Ascending aorta (tissue), 2 donors: ENCODE results near the gene EIF4E2. TPM values are rescaled to one million over a fixed set of nuclear protein-coding genes. Genes with fewer than 3 reads are reported as not detected.
"Not testable (repeated sequence)": the region's sequence is repeated elsewhere in the genome, so short reads cannot be mapped to it uniquely, and the experiment has no call there.

ENCODE experiments used
- DNase-seq, 2 donors: peaks; one replicate each; pipeline ENCODE4 v3.0.0-alpha.2; 2019; ENCODE audit warnings: low spot score in 2 of 2
- H3K27ac ChIP-seq, 2 donors: fragments of 200-600 bp; sonication (generic); one replicate each; pipeline ENCODE4 v1.5.1; 2016 to 2017; ENCODE audit warnings: mild to moderate bottlenecking in 1 of 2
- H3K27me3 ChIP-seq: fragments of 200-600 bp; sonication (generic); one replicate; pipeline ENCODE4 v1.5.1; 2017
- H3K36me3 ChIP-seq, 2 donors: fragments of 200-600 bp; sonication (generic); one replicate each; pipeline ENCODE4 v1.5.1; 2016
- H3K4me1 ChIP-seq, 2 donors: fragments of 200-600 bp; sonication (generic); one replicate each; pipeline ENCODE4 v1.5.1; 2016 to 2017; ENCODE audit warnings: mild to moderate bottlenecking in 1 of 2
- H3K4me3 ChIP-seq, 2 donors: fragments of 200-600 bp; sonication (generic); one replicate each; pipeline ENCODE4 v1.5.1; 2016 to 2017; ENCODE audit warnings: mild to moderate bottlenecking in 1 of 2
- H3K9me3 ChIP-seq, 2 donors: fragments of 200-600 bp; sonication (generic); one replicate each; pipeline ENCODE4 v1.5.1; 2016
- CTCF ChIP-seq, 3 experiments: fragments of 200-600 bp in 2 of 3; fragments of 450-650 bp in 1 of 3; sonication (generic) in 2 of 3; IDR thresholded peaks; one replicate each; pipeline ENCODE4 v1.5.1; 2016 to 2019; ENCODE audit warnings: antibody characterized with exemption in 3 of 3, mild to moderate bottlenecking in 1 of 3, moderate library complexity in 1 of 3
- intact Hi-C: fragments of 100-400 bp; cut with DNase I; formaldehyde crosslinking; loops from one replicate; pipeline ENCODE4 v1.15.1; 2023
- total RNA-seq: library from RNA; depleted of rRNA; stranded (reverse); fragments of >200 nt; gene quantifications from one replicate; pipeline ENCODE4 v1.1.0, GENCODE V29; 2016

EIF4E2 gene
- total RNA-seq, 1 donor from 2014 or later = 16.7 TPM

GRCh38 chr2:232556426-232556825 is 5.9 kb downstream of the EIF4E2 start:
- Histone ChIP-seq H3K9me3 (no peaks in the 10 kb centered on the region), H3K27ac (no peak overlapping the region), H3K4me3 (no peak overlapping the region), H3K4me1 (peaks cover 3 to 4% of the 10 kb centered on the region in 2 donors), H3K36me3 (peaks cover 37 to 48% of the 10 kb centered on the region in 2 donors), H3K27me3 (no peaks in the 10 kb centered on the region)
- TF ChIP-seq CTCF (IDR thresholded peaks at IDR 0.05) = no peak
- no peak for DNase-seq
- intact Hi-C loops = no loop called here

- Histone ChIP-seq H3K9me3 (no peaks in the 10 kb centered on the region), H3K27me3 (no peaks in the 10 kb centered on the region), H3K4me1 (no peaks in the 10 kb centered on the region), H3K36me3 (peaks cover 76 to 88% of the 10 kb centered on the region in 2 donors), H3K4me3 (no peak overlapping the region), H3K27ac (no peak overlapping the region)
- intact Hi-C loops = no loop called here
- TF ChIP-seq CTCF (IDR thresholded peaks at IDR 0.05) = no peak
- DNase-seq = no peak
Observed at GRCh38 chr2:232562515-232563151, 12.1 kb downstream of the EIF4E2 start.

GRCh38 chr2:232563580-232563979 is 13.1 kb downstream of the EIF4E2 start:
- no peak overlapping the region for H3K27ac ChIP-seq
- no peak overlapping the region for H3K4me3 ChIP-seq
- H3K27me3 ChIP-seq = no peaks in the 10 kb centered on the region
- H3K4me1 ChIP-seq = no peaks in the 10 kb centered on the region
- intact Hi-C loops = no loop called here
- H3K9me3 ChIP-seq = no peaks in the 10 kb centered on the region
- H3K36me3 ChIP-seq = peaks cover 75 to 88% of the 10 kb centered on the region in 2 donors
- no peak for DNase-seq
- TF ChIP-seq CTCF (IDR thresholded peaks at IDR 0.05) = no peak

GRCh38 chr2:232567721-232568120 is 17.2 kb downstream of the EIF4E2 start:
- intact Hi-C loops = no loop called here
- no peaks in the 10 kb centered on the region for H3K27me3 ChIP-seq
- H3K9me3 ChIP-seq = no peaks in the 10 kb centered on the region
- peaks cover 72 to 97% of the 10 kb centered on the region in 2 donors for H3K36me3 ChIP-seq
- DNase-seq = no peak
- no peak overlapping the region for H3K4me3 ChIP-seq
- TF ChIP-seq CTCF (IDR thresholded peaks at IDR 0.05) = no peak
- H3K4me1 ChIP-seq = no peaks in the 10 kb centered on the region
- no peak overlapping the region for H3K27ac ChIP-seq

- no peak overlapping the region for H3K4me3 ChIP-seq
- H3K36me3 ChIP-seq = peaks cover 70 to 97% of the 10 kb centered on the region in 2 donors
- no peak overlapping the region for H3K27ac ChIP-seq
- no peak for TF ChIP-seq CTCF (IDR thresholded peaks at IDR 0.05)
- no peak for DNase-seq
- H3K9me3 ChIP-seq = no peaks in the 10 kb centered on the region
- H3K27me3 ChIP-seq = no peaks in the 10 kb centered on the region
- H3K4me1 ChIP-seq = no peaks in the 10 kb centered on the region
- intact Hi-C loops = no loop called here
Observed at GRCh38 chr2:232568161-232568560, 17.7 kb downstream of the EIF4E2 start.

GRCh38 chr2:232569541-232569940 is 19.1 kb downstream of the EIF4E2 start:
- no peak for DNase-seq
- Histone ChIP-seq H3K36me3 (peaks cover 69 to 98% of the 10 kb centered on the region in 2 donors), H3K4me1 (no peaks in the 10 kb centered on the region)

GRCh38 chr2:232570481-232570880 is 20.0 kb downstream of the EIF4E2 start:
- H3K27me3 ChIP-seq, H3K4me1 ChIP-seq, H3K4me3 ChIP-seq, intact Hi-C loops, H3K27ac ChIP-seq, H3K9me3 ChIP-seq, DNase-seq: not testable (repeated sequence)
- H3K36me3 ChIP-seq = peaks cover 63 to 98% of the 10 kb centered on the region in 2 donors

More at GRCh38 chr2:232569541-232569940, 19.1 kb downstream of the EIF4E2 start:
- H3K27me3 ChIP-seq = no peaks in the 10 kb centered on the region
- H3K9me3 ChIP-seq = no peaks in the 10 kb centered on the region
- intact Hi-C loops = no loop called here
- TF ChIP-seq CTCF (IDR thresholded peaks at IDR 0.05) = no peak
- no peak overlapping the region for H3K4me3 ChIP-seq
- H3K27ac ChIP-seq = no peak overlapping the region
